HS-5 (cell line): ENCODE measurements around the gene ZNF559.

Experiments
- DNase-seq: peaks from one replicate; pipeline ENCODE4 v3.0.0-alpha.2; 2012; ENCODE audit warnings: low read depth

The ZNF559 gene

GRCh38 chr19:9353011-9353410 lies 29.0 kb downstream of the ZNF559 start:
- no peak for DNase-seq

- no peak for DNase-seq
Observed at GRCh38 chr19:9354651-9355050, 30.7 kb downstream of the ZNF559 start.

GRCh38 chr19:9362905-9363304 lies 38.9 kb downstream of the ZNF559 start, which contains the start of gene ZNF177:
TSS of gene ZNF177 (plus strand) at chr19:9363013. CDS start at chr19:9378312, 15,299 bp downstream.
- no peak for DNase-seq

- DNase-seq = no peak
Observed at GRCh38 chr19:9370738-9371619, 47.0 kb downstream of the ZNF559 start.

- no peak for DNase-seq
Observed at GRCh38 chr19:9381361-9381785, 57.4 kb downstream of the ZNF559 start.
